CMK (cell line): ENCODE results near the gene ARF5.

Source experiments
- DNase-seq: peaks from one replicate; pipeline ENCODE4 v3.0.0-alpha.2; 2010; ENCODE audit warnings: low read depth

The ARF5 gene

DNA sequence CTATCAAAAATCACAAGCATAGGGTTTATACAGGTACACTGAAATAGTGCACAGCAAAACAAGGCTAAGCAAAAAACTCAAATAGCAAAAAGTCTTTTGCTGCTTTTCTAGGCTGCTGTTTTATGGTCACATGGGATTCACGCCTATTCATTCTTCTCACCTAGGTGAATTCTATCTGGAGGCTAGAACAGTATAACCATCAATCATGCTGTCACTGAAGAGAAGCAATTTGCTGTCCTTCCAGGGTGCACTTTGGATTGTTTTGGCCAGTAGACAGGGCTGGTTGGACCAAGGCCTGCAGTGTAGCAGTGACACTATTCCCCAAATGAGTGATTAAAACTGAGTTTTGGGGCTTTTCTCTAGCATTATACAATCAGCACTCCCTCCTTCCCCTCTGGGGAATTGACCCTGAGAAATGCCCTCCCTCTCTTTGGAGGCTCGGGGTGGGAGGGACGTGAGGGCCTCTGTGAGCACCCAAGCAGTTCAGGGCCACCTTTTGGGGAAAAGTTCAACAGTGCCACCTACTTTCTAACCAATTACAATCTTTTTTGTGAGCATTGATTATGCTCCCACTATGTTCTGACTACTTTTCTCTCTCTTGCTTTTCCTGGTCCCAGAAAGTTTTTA, 47.6 kb downstream of the ARF5 start:
- no peak for DNase-seq

DNA sequence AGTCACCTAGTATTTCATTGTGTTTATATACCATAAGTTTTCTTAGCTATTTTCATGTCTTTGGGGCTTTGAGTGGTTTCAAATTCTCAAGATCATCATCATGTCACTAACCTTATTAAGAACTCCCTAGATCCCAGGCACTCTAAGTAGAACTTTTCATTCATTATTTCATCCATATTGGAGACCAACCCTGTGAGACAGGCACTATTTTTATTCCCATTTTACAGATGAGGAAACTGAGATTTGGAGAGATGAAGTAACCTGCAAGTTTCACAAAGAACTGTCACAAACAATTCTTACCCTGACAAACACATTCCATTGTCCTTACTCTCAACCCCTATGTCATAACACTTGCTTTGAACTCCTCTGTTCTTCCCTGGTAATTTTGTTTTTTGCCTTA, 50.0 kb downstream of the ARF5 start:
- no peak for DNase-seq
